Liver (tissue), 9 donors: ENCODE results near the gene CFDP1. TPM values are rescaled to one million over a fixed set of nuclear protein-coding genes. Genes with fewer than 3 reads are reported as not detected.

Experiments used
- DNase-seq: peaks from one replicate; pipeline ENCODE4 v3.0.0-alpha.2; 2017; ENCODE audit warnings: low spot score
- H3K27ac ChIP-seq, 2 donors: one replicate each; pipeline ENCODE4 v1.7.0; 2013; ENCODE audit warnings: inconsistent platforms in 2 of 2, low read length in 2 of 2, control low read depth in 1 of 2, low read depth in 1 of 2, mild to moderate bottlenecking in 1 of 2
- H3K27me3 ChIP-seq, 4 donors: one replicate each; pipeline versions ENCODE4 v1.6.1 to v1.7.0; 2013; ENCODE audit warnings: low read length in 3 of 4, inconsistent platforms in 1 of 4, mild to moderate bottlenecking in 1 of 4, moderate library complexity in 1 of 4; ENCODE audit not compliant: control insufficient read depth in 4 of 4, insufficient read depth in 4 of 4
- H3K36me3 ChIP-seq, 4 donors: one replicate each; pipeline versions ENCODE4 v1.6.1 to v1.7.0; 2013; ENCODE audit warnings: low read length in 3 of 4, mild to moderate bottlenecking in 3 of 4, low read depth in 1 of 4, moderate library complexity in 1 of 4; ENCODE audit not compliant: control insufficient read depth in 4 of 4, insufficient read depth in 3 of 4
- H3K4me1 ChIP-seq, 4 donors: one replicate each; pipeline versions ENCODE4 v1.6.1 to v1.7.0; 2013; ENCODE audit warnings: low read length in 3 of 4, mild to moderate bottlenecking in 3 of 4, moderate library complexity in 1 of 4; ENCODE audit not compliant: control insufficient read depth in 4 of 4, insufficient read depth in 4 of 4
- H3K4me3 ChIP-seq, 3 donors: one replicate each; pipeline versions ENCODE4 v1.6.1 to v1.7.0; 2013; ENCODE audit warnings: low read length in 3 of 3, control low read depth in 1 of 3, low read depth in 1 of 3, mild to moderate bottlenecking in 1 of 3
- H3K9ac ChIP-seq, 2 donors: one replicate each; pipeline ENCODE4 v1.7.0; 2013; ENCODE audit warnings: low read length in 2 of 2, mild to moderate bottlenecking in 2 of 2, moderate library complexity in 2 of 2, control low read depth in 1 of 2, low read depth in 1 of 2
- H3K9me3 ChIP-seq, 4 donors: one replicate each; pipeline versions ENCODE4 v1.6.1 to v1.7.0; 2013; ENCODE audit warnings: low read length in 3 of 4; ENCODE audit not compliant: control insufficient read depth in 4 of 4
- EGR1 ChIP-seq, 2 donors: IDR thresholded peaks; 2 replicates each; pipeline ENCODE4 v1.6.1; 2016 to 2018; ENCODE audit warnings: antibody characterized with exemption in 2 of 2, low read depth in 2 of 2
- FOXA1 ChIP-seq: IDR thresholded peaks from 2 replicates; pipeline ENCODE4 v1.6.1; 2016; ENCODE audit warnings: antibody characterized with exemption
- FOXA2 ChIP-seq: IDR thresholded peaks from 2 replicates; pipeline ENCODE4 v1.6.1; 2016; ENCODE audit warnings: antibody characterized with exemption
- GABPA ChIP-seq, 2 donors: IDR thresholded peaks in 1 of 2; conservative IDR thresholded peaks in 1 of 2; 2 replicates each; pipeline ENCODE4 v1.6.1; 2016; ENCODE audit warnings: antibody characterized with exemption in 2 of 2, mild to moderate bottlenecking in 1 of 2, moderate library complexity in 1 of 2
- HNF4A ChIP-seq, 2 donors: conservative IDR thresholded peaks; 2 replicates each; pipeline ENCODE4 v1.6.1; 2016; ENCODE audit warnings: antibody characterized with exemption in 2 of 2, mild to moderate bottlenecking in 2 of 2
- HNF4G ChIP-seq: IDR thresholded peaks from 2 replicates; pipeline ENCODE4 v1.6.1; 2016; ENCODE audit warnings: antibody characterized with exemption
- JUND ChIP-seq, 2 donors: IDR thresholded peaks; 2 replicates each; pipeline ENCODE4 v1.6.1; 2016; ENCODE audit warnings: antibody characterized with exemption in 2 of 2
- NR2F2 ChIP-seq: IDR thresholded peaks from 2 replicates; pipeline ENCODE4 v1.6.1; 2016; ENCODE audit warnings: antibody characterized with exemption
- RAD21 ChIP-seq, 2 donors: IDR thresholded peaks; 2 replicates each; pipeline ENCODE4 v1.6.1; 2016; ENCODE audit warnings: antibody characterized with exemption in 2 of 2, mild to moderate bottlenecking in 2 of 2
- RXRA ChIP-seq, 2 donors: IDR thresholded peaks; 2 replicates each; pipeline ENCODE4 v1.6.1; 2017 to 2018; ENCODE audit warnings: antibody characterized with exemption in 2 of 2, mild to moderate bottlenecking in 1 of 2
- SP1 ChIP-seq: IDR thresholded peaks from 2 replicates; pipeline ENCODE4 v1.6.1; 2018; ENCODE audit warnings: antibody characterized with exemption, mild to moderate bottlenecking
- TAF1 ChIP-seq: conservative IDR thresholded peaks from 2 replicates; pipeline ENCODE4 v1.6.1; 2016; ENCODE audit warnings: antibody characterized with exemption, mild to moderate bottlenecking
- YY1 ChIP-seq: IDR thresholded peaks from 2 replicates; pipeline ENCODE4 v1.6.1; 2016; ENCODE audit warnings: antibody characterized with exemption, mild to moderate bottlenecking
- ZBTB33 ChIP-seq: IDR thresholded peaks from 2 replicates; pipeline ENCODE4 v1.6.1; 2016; ENCODE audit warnings: antibody characterized with exemption
- WGBS: extraction: QIAGEN DNeasy Blood & Tissue Kit; methylation state at CpG from one replicate; pipeline ENCODE4 v1.1.7; 2013; 5-methylcytosine and 5-hydroxymethylcytosine counted together
- polyA plus RNA-seq, 2 donors: library from polyadenylated mRNA; stranded (reverse) in 1 of 2; unstranded in 1 of 2; fragments of 200-250 nt in 1 of 2; fragments of >200 nt in 1 of 2; fragmentation: Nextera tagmentation in 1 of 2; extraction: Ambion mirVana in 1 of 2; gene quantifications; one replicate each; pipeline versions ENCODE4 v1.2.1 to v1.2.3, GENCODE V29; 2013 to 2015
- total RNA-seq, 2 donors: library from RNA; depleted of rRNA; stranded (reverse); fragments of >200 nt; gene quantifications; one replicate each; pipeline ENCODE4 v1.2.3, GENCODE V29; 2014
- TF ChIP-seq, protein P1 (sequence below): IDR thresholded peaks from 2 replicates; pipeline ENCODE4 v1.6.1; 2016; ENCODE audit warnings: antibody characterized with exemption
- TF ChIP-seq, protein P2 (sequence below): IDR thresholded peaks from 2 replicates; pipeline ENCODE4 v1.6.1; 2016; ENCODE audit warnings: antibody characterized with exemption
- TF ChIP-seq, protein P3 (sequence below): fragments of 150-350 bp; IDR thresholded peaks from 2 replicates; pipeline ENCODE4 v1.5.1; 2017; ENCODE audit warnings: improper control_type of control experiment, low read depth, low read length; ENCODE audit not compliant: missing input control
- TF ChIP-seq, protein P4 (sequence below): IDR thresholded peaks from 2 replicates; pipeline ENCODE4 v1.6.1; 2016; ENCODE audit warnings: antibody characterized with exemption, mild to moderate bottlenecking
- donor health status: healthy.
- donor health status: healthy.
- donor health status: healthy.
- donor health status: healthy.
- donor health status: healthy.

Gene CFDP1
- total and polyA plus RNA-seq, 4 donors, result 20.5 to 49.2 (median 33.9) TPM

DNA sequence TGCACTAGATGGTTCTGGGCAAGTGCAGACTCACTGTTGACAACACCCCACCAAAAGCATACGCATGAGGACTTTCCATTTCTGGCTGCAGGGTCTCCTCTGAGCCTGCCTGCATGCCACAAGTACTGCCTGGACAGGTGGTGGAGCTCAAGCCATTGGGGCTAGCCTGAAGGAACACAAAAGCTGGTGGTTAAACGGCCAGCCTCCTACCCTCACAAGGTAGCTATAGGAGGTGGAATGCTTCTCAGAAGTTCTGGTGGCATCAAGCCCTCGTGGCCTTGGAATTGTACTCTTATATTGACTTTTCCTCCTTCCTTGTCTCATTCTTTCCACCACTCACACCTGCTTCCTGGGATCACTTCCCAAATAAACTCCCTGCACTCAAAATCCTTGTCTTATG, 125.3 kb downstream of the CFDP1 start:
- no peaks in the 10 kb centered on the region for H3K27me3 ChIP-seq
- peaks cover 0 to 2% (median 0%) of the 10 kb centered on the region in 4 donors for H3K36me3 ChIP-seq
- no peak overlapping the region for H3K4me3 ChIP-seq
- no peak for DNase-seq
- H3K4me1 ChIP-seq, result peaks cover 3 to 18% (median 9%) of the 10 kb centered on the region in 4 donors
- no peaks in the 10 kb centered on the region for H3K9me3 ChIP-seq
- 86% methylated on average over 3 of the region's 3 CpGs for WGBS
- peak overlapping the region; percentile 8 to 26 for H3K27ac ChIP-seq
- TF ChIP-seq, protein P1, sequence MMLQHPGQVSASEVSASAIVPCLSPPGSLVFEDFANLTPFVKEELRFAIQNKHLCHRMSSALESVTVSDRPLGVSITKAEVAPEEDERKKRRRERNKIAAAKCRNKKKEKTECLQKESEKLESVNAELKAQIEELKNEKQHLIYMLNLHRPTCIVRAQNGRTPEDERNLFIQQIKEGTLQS, result no peak
- TF ChIP-seq TAF1, result no peak
- TF ChIP-seq YY1, result no peak
- TF ChIP-seq, protein P2, sequence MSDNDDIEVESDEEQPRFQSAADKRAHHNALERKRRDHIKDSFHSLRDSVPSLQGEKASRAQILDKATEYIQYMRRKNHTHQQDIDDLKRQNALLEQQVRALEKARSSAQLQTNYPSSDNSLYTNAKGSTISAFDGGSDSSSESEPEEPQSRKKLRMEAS, result no peak
- H3K9ac ChIP-seq, result no peak overlapping the region

DNA sequence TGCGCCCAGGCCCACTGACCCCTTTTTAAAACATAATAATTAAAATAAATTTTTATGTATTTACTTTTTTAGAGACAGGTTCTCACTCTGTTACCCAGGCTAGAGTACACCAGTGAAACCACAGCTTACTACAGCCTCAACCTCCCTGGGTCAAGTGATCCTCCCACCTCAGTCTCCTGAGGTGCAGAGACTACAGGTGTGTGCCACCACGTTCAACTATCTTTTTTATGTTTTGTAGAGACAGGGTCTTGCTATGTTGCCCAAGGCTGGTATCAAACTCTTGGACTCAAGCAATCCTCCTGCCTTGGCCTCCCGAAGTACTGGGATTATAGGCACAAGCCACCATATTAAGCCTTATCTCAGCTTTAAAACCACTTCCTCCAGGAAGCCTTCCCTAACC, 125.8 kb downstream of the CFDP1 start:
- peaks cover 0 to 2% (median 0%) of the 10 kb centered on the region in 4 donors for H3K36me3 ChIP-seq
- no peak overlapping the region for H3K9ac ChIP-seq
- no peak overlapping the region for H3K4me3 ChIP-seq
- no peak for DNase-seq
- H3K27ac ChIP-seq, result peak overlapping the region; percentile 26
- peaks cover 3 to 18% (median 9%) of the 10 kb centered on the region in 4 donors for H3K4me1 ChIP-seq
- TF ChIP-seq, protein P1, result no peak
- no peak for TF ChIP-seq HNF4G
- TF ChIP-seq ZBTB33, result no peak
- no peak for TF ChIP-seq YY1
- TF ChIP-seq JUND (IDR thresholded peaks at IDR 0.05), result no peak
- TF ChIP-seq, protein P3, sequence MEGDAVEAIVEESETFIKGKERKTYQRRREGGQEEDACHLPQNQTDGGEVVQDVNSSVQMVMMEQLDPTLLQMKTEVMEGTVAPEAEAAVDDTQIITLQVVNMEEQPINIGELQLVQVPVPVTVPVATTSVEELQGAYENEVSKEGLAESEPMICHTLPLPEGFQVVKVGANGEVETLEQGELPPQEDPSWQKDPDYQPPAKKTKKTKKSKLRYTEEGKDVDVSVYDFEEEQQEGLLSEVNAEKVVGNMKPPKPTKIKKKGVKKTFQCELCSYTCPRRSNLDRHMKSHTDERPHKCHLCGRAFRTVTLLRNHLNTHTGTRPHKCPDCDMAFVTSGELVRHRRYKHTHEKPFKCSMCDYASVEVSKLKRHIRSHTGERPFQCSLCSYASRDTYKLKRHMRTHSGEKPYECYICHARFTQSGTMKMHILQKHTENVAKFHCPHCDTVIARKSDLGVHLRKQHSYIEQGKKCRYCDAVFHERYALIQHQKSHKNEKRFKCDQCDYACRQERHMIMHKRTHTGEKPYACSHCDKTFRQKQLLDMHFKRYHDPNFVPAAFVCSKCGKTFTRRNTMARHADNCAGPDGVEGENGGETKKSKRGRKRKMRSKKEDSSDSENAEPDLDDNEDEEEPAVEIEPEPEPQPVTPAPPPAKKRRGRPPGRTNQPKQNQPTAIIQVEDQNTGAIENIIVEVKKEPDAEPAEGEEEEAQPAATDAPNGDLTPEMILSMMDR, result no peak
- TF ChIP-seq HNF4A (conservative IDR thresholded peaks at IDR 0.05), result no peak
- no peak for TF ChIP-seq NR2F2
- no peak for TF ChIP-seq SP1
- no peak for TF ChIP-seq FOXA2
- TF ChIP-seq, protein P4, sequence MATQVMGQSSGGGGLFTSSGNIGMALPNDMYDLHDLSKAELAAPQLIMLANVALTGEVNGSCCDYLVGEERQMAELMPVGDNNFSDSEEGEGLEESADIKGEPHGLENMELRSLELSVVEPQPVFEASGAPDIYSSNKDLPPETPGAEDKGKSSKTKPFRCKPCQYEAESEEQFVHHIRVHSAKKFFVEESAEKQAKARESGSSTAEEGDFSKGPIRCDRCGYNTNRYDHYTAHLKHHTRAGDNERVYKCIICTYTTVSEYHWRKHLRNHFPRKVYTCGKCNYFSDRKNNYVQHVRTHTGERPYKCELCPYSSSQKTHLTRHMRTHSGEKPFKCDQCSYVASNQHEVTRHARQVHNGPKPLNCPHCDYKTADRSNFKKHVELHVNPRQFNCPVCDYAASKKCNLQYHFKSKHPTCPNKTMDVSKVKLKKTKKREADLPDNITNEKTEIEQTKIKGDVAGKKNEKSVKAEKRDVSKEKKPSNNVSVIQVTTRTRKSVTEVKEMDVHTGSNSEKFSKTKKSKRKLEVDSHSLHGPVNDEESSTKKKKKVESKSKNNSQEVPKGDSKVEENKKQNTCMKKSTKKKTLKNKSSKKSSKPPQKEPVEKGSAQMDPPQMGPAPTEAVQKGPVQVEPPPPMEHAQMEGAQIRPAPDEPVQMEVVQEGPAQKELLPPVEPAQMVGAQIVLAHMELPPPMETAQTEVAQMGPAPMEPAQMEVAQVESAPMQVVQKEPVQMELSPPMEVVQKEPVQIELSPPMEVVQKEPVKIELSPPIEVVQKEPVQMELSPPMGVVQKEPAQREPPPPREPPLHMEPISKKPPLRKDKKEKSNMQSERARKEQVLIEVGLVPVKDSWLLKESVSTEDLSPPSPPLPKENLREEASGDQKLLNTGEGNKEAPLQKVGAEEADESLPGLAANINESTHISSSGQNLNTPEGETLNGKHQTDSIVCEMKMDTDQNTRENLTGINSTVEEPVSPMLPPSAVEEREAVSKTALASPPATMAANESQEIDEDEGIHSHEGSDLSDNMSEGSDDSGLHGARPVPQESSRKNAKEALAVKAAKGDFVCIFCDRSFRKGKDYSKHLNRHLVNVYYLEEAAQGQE, result no peak
- TF ChIP-seq, protein P2, result no peak
- TF ChIP-seq FOXA1, result no peak
- TF ChIP-seq TAF1, result no peak
- no peak for TF ChIP-seq EGR1 (IDR thresholded peaks at IDR 0.05; ENCODE audit: low read depth in 2 of 2)
- TF ChIP-seq GABPA (IDR thresholded peaks at IDR 0.05 in 1 of 2, conservative IDR thresholded peaks at IDR 0.05 in 1 of 2), result no peak
- TF ChIP-seq RAD21 (IDR thresholded peaks at IDR 0.05), result no peak
- no peak for TF ChIP-seq RXRA (IDR thresholded peaks at IDR 0.05)
- no peaks in the 10 kb centered on the region for H3K9me3 ChIP-seq
- no peaks in the 10 kb centered on the region for H3K27me3 ChIP-seq
- WGBS, result 98% methylated on average over 3 of the region's 3 CpGs
